ENCODE measurements around the gene CCDC9B. TPM values are rescaled to one million over a fixed set of nuclear protein-coding genes. Genes with fewer than 3 reads are reported as not detected.

Gene CCDC9B
- total RNA-seq, 4 donors from 2014 or later, result 0.65 to 5.3 (median 3.0) TPM

DNA sequence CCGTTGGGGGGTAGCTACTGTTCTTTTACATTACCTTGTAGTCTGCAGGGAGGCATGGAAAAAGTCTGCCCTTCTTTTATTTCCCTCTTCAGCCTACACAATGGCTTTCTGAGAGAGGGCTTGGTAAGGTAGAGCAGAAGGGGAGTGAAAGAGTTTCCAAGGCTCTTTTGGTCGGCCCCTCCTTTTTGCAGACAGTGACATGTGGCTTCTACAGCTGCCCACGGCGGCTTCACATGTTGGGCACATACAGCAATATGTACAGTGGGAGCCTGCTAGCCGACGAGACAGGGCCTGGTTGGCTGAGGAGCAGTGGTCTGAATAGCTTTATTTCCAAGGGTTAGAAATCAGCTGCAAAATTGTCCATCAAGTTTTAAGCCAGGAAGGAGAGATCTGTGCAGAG lies 13.3 kb downstream of the CCDC9B start:
- TF ChIP-seq CTCF (IDR thresholded peaks at IDR 0.05; ENCODE audit: low read depth), result no peak

DNA sequence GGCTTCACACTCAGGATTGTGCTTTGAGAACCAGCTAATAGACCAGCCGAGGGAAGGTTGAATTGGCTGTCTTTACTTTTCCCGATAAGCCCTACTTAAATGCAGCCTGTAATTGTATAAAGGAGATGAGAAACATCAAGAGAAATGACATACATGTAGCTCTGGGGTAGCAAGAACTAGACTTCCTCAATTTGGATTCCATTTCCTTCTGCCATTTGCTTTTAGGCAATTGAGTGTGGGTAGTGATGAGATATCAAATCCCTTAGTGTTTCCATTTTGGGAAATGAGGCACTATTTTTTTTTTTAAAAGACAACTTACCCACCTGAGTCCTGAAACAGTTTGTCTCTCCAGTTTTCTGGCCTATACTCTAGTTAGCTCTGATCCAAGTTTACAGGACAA lies 15.0 kb downstream of the CCDC9B start:
- no peak for TF ChIP-seq CTCF (IDR thresholded peaks at IDR 0.05; ENCODE audit: low read depth)

DNA sequence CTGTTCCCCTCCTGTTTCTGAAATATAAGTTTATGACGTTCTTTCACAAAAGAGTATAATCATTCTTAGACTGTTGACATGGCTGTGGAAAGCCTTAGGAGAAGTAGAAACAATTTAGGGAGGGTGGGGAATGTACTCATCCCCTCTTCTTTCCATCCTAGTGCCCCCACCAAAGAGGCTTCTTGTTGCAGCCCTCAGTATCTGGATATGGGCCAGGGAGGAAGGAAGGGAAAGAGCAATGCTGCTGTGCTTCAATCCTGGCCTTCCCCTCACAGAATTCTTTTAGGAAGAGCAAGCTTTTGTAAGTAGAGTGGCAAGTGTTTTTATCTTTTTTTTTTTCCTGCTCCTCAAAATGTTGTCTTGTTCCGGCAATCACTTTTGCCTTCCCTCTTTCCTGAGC lies 15.6 kb downstream of the CCDC9B start:
- no peak for TF ChIP-seq CTCF (IDR thresholded peaks at IDR 0.05; ENCODE audit: low read depth)

DNA sequence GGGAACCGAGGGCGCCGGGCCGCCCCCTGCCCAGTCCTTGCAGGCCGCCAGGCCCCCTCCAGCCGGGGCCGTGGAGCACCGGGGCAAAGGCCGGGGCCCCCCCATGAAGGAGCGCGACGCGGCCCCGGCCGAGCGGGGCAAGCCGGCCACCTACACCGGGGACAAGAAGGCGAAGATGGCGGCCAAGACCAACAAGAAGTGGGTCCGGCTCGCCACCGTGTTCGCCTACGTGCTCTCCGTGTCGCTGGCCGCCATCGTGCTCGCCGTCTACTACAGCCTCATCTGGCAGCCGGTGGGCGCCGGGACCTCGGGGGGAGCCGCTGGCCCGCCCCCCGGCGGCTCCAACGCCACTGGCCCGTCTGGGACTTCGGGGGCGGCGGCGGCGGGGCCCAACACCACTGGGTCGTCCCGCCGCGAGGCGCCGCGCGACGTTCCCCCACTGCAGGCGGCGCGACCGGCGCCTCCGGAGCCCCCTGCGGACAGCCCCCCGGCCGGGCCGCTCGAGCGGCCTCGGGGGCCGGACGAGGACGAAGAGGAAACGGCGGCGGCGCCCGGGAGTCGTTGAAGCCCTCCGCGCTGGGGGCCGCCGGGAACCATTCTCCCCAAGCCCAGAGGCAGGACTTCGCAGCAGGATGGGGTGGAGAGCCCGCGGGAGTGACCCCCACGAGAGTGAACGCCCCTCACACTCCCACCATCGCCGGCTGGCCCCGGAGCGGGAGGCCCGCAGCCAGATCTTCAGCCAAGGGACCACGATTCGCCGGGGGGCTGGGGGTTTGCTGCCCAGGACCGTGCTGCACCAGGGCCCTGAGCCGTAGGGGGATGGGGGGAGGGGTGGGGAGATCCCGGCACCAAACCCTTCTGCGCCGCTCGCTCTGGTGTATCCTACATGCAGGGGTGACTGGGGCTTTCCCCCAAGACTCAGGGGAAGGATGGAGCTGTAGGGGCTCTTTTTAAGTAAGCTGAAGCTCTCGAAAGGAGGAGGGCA lies 16.5 kb downstream of the CCDC9B start:
- no peak for TF ChIP-seq CTCF (IDR thresholded peaks at IDR 0.05; ENCODE audit: low read depth)

GRCh38 chr15:40323239-40323952 lies 17.3 kb downstream of the CCDC9B start, which contains the start of gene INAFM2:
INAFM2 (plus strand) TSS chr15:40323692; CDS start chr15:40324056, 364 bp downstream.
- no peak for TF ChIP-seq CTCF (IDR thresholded peaks at IDR 0.05; ENCODE audit: low read depth)

DNA sequence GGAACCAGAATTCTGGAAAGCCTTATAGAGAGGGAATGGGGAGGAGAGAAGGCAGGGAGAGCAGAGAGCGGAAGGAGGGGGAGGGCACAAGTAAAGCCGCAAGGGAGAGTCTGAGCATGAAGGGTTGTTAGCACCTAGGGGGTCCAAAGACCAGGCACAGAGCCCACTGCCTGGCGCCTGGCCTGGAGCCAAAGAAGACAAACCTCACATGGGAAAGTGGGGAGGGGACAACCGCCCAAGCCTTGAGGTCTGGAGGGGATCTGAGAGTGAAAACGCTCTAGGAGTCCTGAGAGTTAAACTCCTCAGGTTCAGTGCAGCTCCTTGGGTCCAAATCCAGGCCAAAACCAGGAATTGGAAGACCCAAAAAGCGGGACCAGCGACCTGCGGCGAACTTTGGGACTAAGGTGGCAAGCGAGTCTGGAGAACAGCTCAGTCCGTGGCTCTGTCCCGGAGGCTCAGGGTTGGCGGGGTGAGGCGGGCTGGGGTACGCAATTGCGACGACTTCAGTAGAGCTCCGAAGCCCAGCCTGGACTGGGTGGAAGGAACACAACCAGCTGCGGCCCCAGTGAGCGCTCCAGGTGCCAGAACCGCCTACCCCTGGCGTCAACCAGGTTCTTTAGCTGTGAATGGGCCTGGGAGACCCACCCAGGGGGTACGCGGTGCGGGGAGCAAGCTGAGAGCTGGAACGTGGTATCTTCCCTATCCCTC lies 18.1 kb downstream of the CCDC9B start:
- no peak for TF ChIP-seq CTCF (IDR thresholded peaks at IDR 0.05; ENCODE audit: low read depth)

All from subcutaneous adipose tissue (tissue), 4 donors.